Stimulated activated CD4-positive, alpha-beta T cell treated with anti-CD3 and anti-CD28 coated beads, Interleukin-15, amount 100 ng/mL, for 24 hours (primary cell): ENCODE measurements around the gene VAV2.
A peak's percentile ranks its signal among the peaks of the same experiment; 100 is the strongest.

Source experiments
- DNase-seq: peaks from one replicate; pipeline ENCODE4 v3.0.0-alpha.2; 2020

VAV2 gene

GRCh38 chr9:133870598-133871595 lies 121.2 kb downstream of the VAV2 start:
- DNase-seq: no peak

GRCh38 chr9:133869674-133870405 lies 122.3 kb downstream of the VAV2 start:
- DNase-seq: peak; percentile 40

DNA sequence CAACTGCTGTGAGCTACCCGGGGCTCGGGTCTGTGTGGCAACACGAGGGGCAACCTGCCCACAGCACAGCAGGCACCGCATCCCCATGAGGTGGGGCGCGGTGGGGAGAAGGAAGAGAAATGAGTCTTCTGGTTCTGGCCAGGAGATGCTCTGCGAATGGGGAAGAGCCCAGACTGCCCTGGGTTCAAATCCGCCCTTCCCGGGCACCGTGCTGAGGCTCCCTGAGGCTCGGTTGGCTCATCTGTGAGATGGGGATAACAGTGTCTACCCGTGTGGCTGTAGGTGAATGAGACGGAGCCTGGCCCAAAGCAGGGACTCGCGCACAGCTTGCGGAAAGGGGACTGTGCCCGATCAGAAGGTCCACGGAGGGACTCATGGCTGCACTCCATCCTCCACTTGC lies 123.9 kb downstream of the VAV2 start:
- DNase-seq: no peak

DNA sequence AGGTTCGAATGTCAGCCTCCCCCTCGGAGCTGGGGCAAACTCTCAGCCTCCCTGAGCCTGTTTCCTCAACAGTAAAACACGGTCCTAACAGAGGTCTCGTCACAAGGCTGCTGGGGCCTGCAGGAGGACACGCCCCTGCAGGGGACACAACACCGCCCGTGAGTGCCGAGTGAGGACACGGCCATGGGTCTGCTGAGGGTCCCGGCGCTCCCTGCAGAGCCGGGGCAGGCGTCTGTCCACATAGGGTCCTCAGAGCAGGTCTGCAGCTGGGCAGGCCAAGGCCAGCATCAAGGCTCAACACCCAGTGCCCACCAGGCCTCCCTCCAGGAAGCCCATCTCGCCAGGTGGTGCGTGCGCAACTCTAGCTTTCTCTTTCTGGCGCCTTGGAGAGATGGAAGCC lies 125.2 kb downstream of the VAV2 start:
- DNase-seq: no peak

- no peak for DNase-seq
Measured at GRCh38 chr9:133864011-133864410, 128.1 kb downstream of the VAV2 start.

DNA sequence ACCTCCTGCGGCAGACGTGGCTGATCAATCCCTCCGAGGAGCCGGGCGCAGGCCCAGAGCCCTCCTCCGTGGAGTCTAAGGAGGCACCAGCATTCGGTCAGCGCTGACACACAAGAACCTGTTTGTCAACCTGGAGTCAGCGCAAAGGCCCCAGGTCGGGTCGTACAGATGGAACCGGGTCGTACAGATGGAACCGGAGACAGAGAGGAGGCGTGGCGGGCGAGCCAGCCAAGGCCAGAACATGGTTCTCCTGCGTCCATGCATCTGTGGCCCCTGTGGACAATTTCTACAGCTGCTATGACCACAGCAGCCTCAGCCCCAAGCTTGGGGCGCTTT lies 128.9 kb downstream of the VAV2 start:
- DNase-seq: no peak

DNA sequence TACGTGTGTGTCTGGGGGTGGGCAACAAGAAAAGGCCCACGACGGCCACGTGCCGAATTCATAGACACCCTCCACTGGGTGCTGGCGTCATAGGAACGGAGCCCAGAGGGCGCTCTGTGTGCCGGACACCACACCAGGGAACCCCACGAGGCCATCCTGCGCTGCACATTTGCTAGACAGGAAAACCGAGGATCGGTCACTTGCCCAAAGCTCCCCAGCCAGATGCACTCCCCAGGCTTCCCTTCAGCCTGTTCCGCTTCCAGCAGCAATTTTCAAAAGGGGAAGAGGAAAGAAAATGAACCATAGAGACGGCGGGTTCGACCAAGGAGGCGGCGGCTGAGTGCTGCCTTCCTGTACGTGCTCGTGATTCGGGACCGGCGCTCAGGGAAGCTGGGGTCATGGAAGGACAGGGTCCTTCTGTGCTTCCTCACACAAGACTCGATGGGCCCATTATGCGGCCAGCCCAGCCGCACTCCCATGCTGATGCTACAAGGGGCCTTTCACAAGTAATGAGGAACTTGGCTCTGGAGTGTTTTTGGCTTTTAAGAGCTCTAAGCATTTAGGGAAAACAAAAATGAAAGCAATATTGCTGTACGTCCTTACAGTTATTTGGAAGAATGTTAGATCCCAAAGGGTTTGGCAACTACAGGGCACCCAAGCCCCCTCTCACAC lies 129.4 kb downstream of the VAV2 start:
- no peak for DNase-seq

DNA sequence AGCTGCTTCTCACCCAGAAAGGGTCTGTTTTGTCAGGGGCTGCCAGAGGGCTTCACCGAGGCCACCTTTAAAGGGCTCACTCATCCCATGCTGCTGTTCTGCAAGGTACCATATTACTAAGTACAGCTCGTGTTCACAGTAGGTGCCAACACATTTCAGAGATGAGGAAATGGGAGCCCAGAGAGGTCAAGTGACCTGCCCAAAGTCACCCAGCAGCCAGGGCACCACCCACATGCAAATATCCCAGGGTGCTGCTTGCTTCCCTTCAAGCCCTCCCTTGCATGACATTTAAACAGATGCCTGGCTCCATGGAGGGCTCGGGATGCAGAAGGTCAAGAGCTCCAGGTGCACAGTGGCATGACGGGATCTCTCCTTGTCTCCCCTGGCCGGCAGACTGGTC lies 130.4 kb downstream of the VAV2 start:
- no peak for DNase-seq

- no peak for DNase-seq
Measured at GRCh38 chr9:133861086-133861485, 131.0 kb downstream of the VAV2 start.

DNA sequence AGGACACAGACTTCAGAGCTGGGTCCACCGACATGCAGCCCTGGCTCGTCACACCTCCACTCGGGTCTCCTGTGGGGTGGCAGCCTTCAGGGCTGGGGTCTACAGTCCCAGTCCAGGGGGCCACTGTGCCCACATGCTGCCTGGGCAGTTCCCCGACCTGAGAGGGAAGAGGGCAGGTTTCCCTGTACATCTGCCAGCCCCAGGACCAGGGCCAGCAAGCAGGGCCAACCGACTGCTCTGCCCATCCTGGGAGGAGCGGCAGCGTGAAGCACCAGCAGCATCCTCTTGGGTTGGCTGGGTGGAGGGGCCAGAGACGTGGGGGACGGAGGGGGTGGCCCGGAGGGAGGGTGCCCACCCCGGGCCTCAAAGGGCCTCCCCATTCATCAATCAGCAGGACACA lies 133.4 kb downstream of the VAV2 start:
- no peak for DNase-seq

DNA sequence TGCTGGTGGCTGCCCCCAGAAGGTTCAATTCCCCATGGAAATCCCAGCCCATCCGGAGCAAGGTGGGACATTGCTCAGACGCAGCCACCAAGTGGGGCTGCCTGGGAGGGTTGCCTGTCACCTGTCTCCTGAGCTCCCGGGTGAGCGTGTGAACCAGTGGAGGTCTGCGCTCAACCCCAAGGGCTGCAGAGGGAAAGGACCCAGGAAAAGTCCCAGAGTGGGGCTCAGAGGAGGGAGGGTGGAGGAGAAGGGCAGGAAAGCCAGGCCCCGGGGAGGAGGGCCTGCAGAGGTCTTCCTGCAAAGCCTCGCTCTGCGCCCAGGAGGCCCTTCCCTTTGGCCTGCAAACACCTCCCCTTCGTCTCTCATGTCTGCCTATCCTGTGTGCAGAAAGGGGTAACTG lies 134.5 kb downstream of the VAV2 start:
- no peak for DNase-seq

- DNase-seq: no peak
Measured at GRCh38 chr9:133856798-133857197, 135.3 kb downstream of the VAV2 start.

- no peak for DNase-seq
Measured at GRCh38 chr9:133855802-133856521, 136.2 kb downstream of the VAV2 start.

- DNase-seq: no peak
Measured at GRCh38 chr9:133855371-133855770, 136.8 kb downstream of the VAV2 start.

GRCh38 chr9:133854765-133855164 lies 137.4 kb downstream of the VAV2 start:
- DNase-seq: no peak

GRCh38 chr9:133854048-133854447 lies 138.1 kb downstream of the VAV2 start:
- DNase-seq: no peak

GRCh38 chr9:133853331-133853730 lies 138.8 kb downstream of the VAV2 start:
- no peak for DNase-seq

GRCh38 chr9:133852431-133852830 lies 139.7 kb downstream of the VAV2 start:
- no peak for DNase-seq

GRCh38 chr9:133851693-133852092 lies 140.4 kb downstream of the VAV2 start:
- DNase-seq: no peak

DNA sequence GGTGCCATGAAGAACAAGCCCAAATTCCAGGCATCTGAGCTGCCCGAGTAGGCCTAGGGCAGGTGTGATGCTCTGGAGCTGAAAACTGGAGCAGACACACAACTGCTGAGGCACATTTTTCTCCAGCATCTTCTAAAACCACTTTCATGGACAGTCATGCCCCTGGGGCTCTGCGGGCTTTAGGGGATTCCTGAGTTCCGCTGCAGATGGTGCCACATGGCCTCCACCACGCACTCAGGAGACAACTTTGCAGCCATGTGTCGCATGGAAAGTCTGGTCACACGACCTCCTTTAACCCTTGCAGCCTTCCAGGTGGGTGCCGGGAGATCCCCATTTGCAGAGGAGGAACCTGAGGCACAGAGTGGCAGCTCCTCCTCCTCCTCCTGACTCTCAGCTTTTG lies 141.2 kb downstream of the VAV2 start:
- DNase-seq: no peak

- no peak for DNase-seq
Measured at GRCh38 chr9:133850161-133850560, 142.0 kb downstream of the VAV2 start.

DNA sequence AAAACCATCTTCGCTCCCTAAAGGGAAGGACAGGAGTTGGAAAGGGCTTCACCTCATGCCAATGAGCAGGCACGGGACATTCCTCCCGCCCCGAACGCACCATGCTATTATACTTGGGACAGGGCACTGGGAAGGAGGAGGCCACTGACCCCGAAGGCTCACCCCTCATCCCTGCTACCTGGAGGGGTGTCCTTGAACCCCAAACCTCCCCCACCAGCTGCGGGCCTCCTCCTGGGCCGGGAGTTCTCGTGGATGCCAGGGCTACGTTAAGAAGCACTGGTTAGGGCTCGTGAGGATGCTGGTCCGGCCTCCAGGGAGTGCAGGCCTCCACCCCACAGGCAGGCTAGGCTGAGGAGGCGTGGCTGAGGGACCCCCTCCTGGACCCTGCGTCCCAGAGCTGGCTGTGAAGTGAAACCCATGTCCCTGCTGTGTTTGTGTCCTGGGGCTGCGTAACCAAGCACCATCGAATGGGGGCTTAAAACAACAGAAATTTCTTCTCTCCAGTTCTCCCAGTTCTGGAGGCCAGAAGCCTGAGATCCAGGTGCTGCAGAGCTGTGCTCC lies 142.9 kb downstream of the VAV2 start:
- no peak for DNase-seq
